Amniotic stem cell (primary cell): ENCODE results near the gene RPL7L1.

Source experiments
- DNase-seq: peaks from one replicate; lab custom pipeline; 2025; lab: John Stamatoyannopoulos, UW

RPL7L1 gene

GRCh38 chr6:42933205-42933604 lies 53.8 kb downstream of the RPL7L1 start:
- DNase-seq: no peak

- DNase-seq: no peak
Measured at GRCh38 chr6:42935322-42935721, 55.9 kb downstream of the RPL7L1 start.

DNA sequence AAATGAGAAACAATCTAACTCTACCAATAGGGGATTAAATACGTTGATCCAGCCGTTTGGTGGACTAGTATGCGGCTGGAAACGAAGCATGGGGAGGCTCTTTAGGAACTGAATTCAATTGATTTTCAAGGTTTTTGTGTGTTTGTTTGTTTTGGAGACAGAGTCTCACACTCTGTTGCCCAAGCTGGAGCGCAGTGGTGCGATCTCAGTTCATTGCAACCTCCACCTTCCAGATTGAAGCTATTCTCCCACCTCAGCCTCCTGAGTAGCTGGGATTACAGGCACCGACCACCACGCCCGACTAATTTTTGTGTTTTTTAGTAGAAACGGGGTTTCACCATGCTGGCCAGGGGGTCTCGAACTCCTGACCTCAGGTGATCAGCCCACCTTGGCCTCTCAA lies 57.0 kb downstream of the RPL7L1 start:
- DNase-seq: no peak

GRCh38 chr6:42937548-42938427 lies 58.4 kb downstream of the RPL7L1 start:
- no peak for DNase-seq

DNA sequence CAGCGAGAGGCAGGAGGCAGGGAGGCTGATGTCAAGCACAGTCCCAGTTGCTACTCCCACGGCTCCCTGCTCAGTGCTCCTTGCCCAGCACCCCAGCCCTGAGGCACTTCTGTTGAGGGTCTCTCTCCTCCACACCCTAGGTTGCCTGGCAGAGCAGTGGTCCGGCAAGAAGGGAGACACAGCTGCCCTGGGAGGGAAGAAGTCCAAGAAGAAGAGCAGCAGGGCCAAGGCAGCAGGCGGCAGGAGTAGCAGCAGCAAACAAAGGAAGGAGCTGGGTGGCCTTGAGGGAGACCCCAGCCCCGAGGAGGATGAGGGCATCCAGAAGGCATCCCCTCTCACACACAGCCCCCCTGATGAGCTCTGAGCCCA lies 59.0 kb downstream of the RPL7L1 start:
- DNase-seq: no peak

- no peak for DNase-seq
Measured at GRCh38 chr6:42938987-42939809, 59.8 kb downstream of the RPL7L1 start.
